Measurements from ENCODE around the gene PAWR. TPM values are rescaled to one million over a fixed set of nuclear protein-coding genes. Genes with fewer than 3 reads are reported as not detected.

Gene PAWR
- total RNA-seq, 4 donors from 2014 or later: 28.6 to 48.0 (median 36.4) TPM

DNA sequence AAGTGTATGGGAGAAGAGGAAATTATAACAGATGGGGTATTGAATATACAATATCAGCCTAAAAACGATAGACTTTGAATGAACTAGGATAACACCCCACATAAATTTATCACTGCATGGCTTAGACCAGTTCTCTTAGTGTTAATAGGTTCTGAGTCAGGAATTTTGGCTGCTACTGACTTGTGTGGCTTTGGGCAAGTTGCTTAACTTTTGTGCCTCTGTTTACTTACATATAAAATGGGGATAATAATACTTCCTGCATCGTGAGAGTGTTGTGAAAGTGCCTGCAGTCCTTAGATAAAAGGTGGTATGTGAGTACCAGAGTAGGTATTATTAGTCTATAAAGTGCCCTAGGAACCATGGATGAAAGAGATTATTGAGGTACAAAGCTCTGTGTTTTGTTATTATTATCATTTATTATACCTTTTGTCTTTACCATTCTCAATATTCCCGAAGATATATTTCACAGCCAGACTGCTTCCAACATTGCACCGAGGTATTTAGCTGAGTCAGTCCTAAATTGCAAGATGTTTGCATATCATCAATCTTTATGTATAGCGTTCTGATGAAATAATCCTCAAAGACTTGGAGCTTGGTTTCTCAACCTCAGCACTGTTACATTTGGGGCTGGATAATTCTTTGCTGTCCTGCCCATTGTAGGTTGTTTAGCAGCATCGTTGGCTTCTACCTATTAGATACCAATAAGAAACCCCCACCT is 2.3 kb upstream of the PAWR start:
- TF ChIP-seq, protein P1, sequence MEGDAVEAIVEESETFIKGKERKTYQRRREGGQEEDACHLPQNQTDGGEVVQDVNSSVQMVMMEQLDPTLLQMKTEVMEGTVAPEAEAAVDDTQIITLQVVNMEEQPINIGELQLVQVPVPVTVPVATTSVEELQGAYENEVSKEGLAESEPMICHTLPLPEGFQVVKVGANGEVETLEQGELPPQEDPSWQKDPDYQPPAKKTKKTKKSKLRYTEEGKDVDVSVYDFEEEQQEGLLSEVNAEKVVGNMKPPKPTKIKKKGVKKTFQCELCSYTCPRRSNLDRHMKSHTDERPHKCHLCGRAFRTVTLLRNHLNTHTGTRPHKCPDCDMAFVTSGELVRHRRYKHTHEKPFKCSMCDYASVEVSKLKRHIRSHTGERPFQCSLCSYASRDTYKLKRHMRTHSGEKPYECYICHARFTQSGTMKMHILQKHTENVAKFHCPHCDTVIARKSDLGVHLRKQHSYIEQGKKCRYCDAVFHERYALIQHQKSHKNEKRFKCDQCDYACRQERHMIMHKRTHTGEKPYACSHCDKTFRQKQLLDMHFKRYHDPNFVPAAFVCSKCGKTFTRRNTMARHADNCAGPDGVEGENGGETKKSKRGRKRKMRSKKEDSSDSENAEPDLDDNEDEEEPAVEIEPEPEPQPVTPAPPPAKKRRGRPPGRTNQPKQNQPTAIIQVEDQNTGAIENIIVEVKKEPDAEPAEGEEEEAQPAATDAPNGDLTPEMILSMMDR (IDR thresholded peaks at IDR 0.05): no peak
- no peak for DNase-seq (ENCODE audit: low spot score)
- ATAC-seq (ENCODE audit: low FRiP score): no peak

DNA sequence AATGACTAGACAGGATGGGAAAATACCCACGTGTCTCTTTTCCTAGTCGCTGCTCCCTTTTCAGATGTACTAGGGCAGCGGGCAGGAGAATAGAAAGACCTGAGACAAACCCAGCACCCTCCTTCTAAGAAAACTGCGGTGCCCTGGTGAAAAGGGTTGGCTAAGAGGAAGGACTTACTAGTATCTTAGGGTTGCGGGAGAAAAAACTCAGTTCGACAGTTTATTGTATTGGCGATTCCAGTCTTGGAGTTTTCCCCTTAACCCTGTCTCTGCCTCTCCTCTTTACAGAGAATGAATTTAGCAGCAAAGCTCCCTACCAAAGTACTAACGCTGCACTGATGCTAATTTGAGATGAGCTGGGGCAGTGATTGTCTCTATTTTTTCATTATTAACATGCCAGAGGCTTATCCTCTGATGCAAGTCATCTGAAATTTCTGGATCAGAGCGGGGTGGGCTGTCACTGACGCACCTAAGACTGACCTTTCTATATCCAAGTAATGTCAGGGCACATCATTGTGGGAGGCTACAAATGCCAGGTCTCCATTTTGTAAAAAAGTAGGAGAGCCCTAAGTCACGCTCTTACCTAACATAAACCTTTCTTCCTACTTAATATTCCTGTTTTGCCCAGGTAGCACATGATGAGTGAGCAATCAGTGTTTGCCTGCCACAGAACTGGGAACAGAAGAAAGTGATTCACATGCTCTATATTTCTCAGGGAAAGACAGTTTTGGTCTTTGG is 916 bp upstream of the PAWR start:
- peak; percentile 69 for ATAC-seq (ENCODE audit: low FRiP score)
- DNase-seq (ENCODE audit: low spot score): no peak

DNA sequence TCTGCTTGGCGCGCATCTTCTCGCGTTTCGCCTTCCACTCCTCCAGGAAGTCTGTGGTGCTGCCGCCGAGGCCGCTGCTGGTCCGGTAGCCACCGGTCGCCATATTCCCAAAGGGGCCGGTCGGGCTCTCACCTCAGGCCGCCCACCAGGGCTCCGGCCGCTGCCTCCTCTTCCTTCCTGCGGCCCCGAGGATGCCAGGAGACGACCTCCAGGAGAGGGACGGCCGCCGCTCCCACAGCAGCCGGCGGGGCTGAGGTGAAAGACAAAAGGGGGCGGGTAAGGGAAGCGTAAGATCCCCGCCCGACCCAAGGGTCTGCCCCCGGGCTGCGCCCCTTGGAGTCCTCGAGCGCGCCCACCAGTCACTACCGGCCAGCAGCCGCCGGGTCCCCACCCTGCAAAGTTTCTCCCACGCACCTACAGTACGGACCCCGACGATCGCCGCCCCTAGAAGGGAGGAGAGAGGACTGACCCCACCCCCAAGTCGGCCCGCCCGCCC is 574 bp downstream of the PAWR start:
- ATAC-seq (ENCODE audit: low FRiP score) (peak; percentile 66), DNase-seq (ENCODE audit: low spot score) (no peak)

More for the DNA sequence above, 916 bp upstream of the PAWR start:
- TF ChIP-seq, protein P1 (IDR thresholded peaks at IDR 0.05): no peak

DNA sequence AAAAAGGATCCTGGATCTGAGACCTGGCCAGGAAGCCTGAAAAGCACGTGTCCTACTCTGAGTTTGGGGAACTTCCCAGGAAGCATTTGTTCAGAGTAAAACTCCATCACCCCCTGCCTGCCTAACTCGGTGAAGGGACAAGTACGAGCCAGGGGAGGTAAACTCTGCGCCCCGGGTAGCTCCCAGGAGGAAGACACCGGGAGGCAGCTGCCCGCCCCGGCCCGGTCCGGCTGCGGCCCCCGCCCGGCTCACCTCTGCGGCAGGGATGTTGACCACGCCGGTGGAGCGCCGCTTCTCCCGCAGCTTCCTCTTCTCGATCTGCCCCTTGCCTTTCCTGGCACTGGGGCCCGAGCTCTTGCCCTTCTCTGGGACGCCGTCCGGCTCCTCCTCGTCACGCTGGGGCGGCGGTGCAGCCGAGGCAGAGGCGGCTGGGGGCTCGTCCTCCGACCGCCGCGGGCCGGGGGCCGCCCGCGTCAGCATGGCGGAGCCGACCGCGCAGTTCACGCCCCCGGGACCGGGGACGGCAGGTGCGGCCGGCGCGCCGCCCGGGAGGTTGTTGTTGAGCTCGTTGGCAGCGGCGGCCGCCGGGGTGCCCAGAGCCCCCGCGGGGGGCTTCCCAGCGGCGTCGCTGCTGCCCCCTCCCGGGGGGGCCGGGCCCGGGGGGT is 1.2 kb downstream of the PAWR start:
- TF ChIP-seq, protein P1 (IDR thresholded peaks at IDR 0.05): no peak
- DNase-seq (ENCODE audit: low spot score) (no peak), ATAC-seq (ENCODE audit: low FRiP score) (peak; percentile 26)

More for the DNA sequence above, 574 bp downstream of the PAWR start:
- TF ChIP-seq, protein P1 (IDR thresholded peaks at IDR 0.05): no peak

DNA sequence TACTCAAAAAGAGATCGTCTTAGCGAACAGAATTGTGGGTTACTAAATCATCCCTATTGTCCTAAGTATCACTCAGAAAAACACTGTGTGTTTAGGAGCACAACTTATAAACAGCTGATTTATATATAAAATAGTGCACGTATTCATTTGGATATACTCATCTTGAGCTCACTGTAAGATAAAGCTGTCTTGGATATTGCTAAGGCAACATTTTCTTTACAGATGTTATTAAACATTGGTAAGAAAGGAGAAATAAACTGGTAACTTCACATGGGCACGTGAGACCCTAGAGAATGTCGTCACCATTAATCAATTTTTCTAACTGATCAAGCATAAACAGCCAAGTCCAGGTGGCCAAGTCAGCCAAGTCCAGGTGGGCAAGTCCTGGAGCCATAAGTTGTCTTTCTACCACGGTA is 1.7 kb downstream of the PAWR start:
- no peak for DNase-seq (ENCODE audit: low spot score)
- TF ChIP-seq, protein P1 (IDR thresholded peaks at IDR 0.05): no peak
- ATAC-seq (ENCODE audit: low FRiP score): no peak

DNA sequence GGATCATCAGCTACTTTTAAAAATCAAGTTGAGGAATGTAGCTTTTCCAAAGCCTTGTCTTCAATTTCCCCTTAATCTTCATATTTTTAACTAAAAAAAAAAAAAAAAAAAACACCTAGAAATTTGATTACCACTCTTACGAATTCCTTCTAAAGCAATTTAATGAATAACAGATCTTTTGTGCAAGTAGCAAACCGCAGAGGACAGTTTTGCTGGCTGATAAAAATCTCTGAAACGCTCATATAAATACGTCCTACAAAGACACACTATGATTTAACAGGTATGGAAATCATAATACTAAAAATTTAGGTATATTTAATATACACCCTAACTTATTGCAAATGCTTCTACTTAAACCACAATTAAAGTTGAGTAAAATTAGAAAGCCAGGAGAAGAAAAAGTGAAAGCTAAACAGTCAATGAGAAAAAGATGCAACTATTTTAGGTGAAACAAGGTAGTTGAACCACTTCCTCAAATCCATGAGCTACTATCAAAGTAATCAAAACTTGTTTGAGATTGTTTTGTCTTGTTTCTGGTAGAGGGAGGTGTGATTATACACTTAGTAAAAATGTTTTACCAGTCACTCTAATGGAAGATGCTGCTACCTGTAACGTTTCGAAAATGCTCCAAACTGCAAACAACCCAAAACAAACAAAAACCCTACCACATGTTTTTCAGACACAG is 2.2 kb downstream of the PAWR start:
- ATAC-seq (ENCODE audit: low FRiP score): no peak
- no peak for DNase-seq (ENCODE audit: low spot score)
- TF ChIP-seq, protein P1 (IDR thresholded peaks at IDR 0.05): no peak
